ACC112 (cell line): ENCODE results near the gene CCDC106.

Experiments used
- H2AFZ ChIP-seq: fragments of 200-600 bp; sonication (generic); one replicate; pipeline ENCODE4 v1.6.0; 2017; ENCODE audit warnings: antibody characterized with exemption, low read length; ENCODE audit not compliant: unreplicated experiment
- H3K27ac ChIP-seq: fragments of 200-600 bp; sonication (generic); 2 replicates; pipeline ENCODE4 v1.5.1; 2014; ENCODE audit warnings: low read depth, mild to moderate bottlenecking, antibody characterized with exemption, low read length, moderate library complexity
- H3K27me3 ChIP-seq: fragments of 200-600 bp; sonication (generic); 2 replicates; pipeline ENCODE4 v1.6.1; 2014; ENCODE audit warnings: mild to moderate bottlenecking, antibody characterized with exemption, low read length, moderate library complexity, mixed read lengths; ENCODE audit not compliant: insufficient read depth
- H3K36me3 ChIP-seq: fragments of 200-600 bp; sonication (generic); 2 replicates; pipeline ENCODE4 v1.6.1; 2016; ENCODE audit warnings: mild to moderate bottlenecking, antibody characterized with exemption, low read length, moderate library complexity, mixed read lengths; ENCODE audit not compliant: insufficient read depth
- H3K4me1 ChIP-seq: fragments of 200-600 bp; sonication (generic); one replicate; pipeline ENCODE4 v1.6.1; 2016; ENCODE audit warnings: low read length, mixed read lengths; ENCODE audit not compliant: insufficient read depth, unreplicated experiment, control insufficient read depth
- H3K4me3 ChIP-seq: fragments of 200-600 bp; sonication (generic); 2 replicates; pipeline ENCODE4 v1.5.1; 2014; ENCODE audit warnings: mild to moderate bottlenecking, low read depth, low read length
- H3K79me2 ChIP-seq: fragments of 200-600 bp; sonication (generic); one replicate; pipeline ENCODE4 v1.6.0; 2016; ENCODE audit warnings: low read length; ENCODE audit not compliant: control insufficient read depth, unreplicated experiment, insufficient read depth

CCDC106 gene

DNA sequence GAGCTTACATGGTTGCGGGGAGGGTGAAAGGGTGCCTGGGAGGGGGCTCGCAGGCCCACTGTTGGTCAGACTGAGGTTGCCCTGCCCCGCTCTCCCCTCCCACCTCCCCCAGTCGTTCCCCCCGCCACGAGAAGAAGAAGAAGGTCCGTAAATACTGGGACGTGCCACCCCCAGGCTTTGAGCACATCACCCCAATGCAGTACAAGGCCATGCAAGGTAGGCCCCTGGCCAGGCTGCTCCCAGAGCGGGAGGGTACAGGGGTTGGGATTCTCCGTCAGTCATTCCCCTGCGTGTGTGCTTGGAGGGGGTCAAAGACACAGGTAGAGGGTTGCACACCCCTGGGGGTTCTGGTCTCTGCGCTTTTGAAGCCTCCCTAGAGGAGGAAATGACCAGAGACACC is 12.4 kb downstream of the CCDC106 start:
- no peak overlapping the region for H2AFZ ChIP-seq
- H3K27me3 ChIP-seq = no peaks in the 10 kb centered on the region
- H3K27ac ChIP-seq = no peak overlapping the region
- peaks cover 23% of the 10 kb centered on the region for H3K4me1 ChIP-seq
- peaks cover 78% of the 10 kb centered on the region for H3K79me2 ChIP-seq
- H3K4me3 ChIP-seq = no peak overlapping the region
- H3K36me3 ChIP-seq = no peaks in the 10 kb centered on the region; the same call in 1 of the 2 replicates

DNA sequence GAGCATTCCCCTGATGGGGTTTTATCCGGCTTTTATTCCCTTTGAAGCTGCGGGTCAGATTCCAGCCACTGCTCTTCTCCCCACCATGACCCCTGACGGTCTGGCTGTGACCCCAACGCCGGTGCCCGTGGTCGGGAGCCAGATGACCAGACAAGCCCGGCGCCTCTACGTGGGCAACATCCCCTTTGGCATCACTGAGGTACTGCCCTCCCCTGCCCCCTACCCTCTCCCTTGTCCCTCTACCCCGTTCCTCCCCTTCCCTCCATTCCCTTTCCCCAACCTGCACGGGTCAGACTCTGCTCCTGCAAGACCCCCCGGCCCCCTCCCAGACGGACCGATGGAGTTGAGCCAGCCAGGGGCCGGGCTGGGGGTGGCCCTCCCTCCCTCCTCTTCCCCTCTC is 13.0 kb downstream of the CCDC106 start:
- H3K4me3 ChIP-seq = no peak overlapping the region
- peaks cover 75% of the 10 kb centered on the region for H3K79me2 ChIP-seq
- no peak overlapping the region for H2AFZ ChIP-seq
- H3K4me1 ChIP-seq = peaks cover 23% of the 10 kb centered on the region
- no peaks in the 10 kb centered on the region; the same call in 1 of the 2 replicates for H3K36me3 ChIP-seq
- no peak overlapping the region for H3K27ac ChIP-seq
- H3K27me3 ChIP-seq = no peaks in the 10 kb centered on the region

DNA sequence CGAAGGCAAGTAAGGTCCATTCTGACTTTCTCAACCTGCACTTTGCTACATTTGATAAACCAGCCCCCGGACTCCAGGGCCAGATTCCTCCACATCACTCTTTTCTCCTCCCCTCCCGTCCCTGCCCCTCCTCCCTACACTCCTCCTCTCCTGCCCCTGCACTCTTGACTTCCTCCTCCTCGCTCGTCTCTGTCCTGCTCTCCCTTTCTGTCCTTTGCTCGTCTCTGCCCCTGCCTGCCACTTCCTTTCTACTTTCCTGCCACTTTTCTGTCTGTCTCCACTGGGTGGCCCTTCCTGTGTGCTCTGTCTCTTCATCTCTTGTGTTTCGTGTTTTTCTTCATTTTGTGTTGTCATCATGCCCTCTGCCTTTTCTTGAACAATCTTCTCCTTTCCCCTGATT is 13.8 kb downstream of the CCDC106 start:
- no peak overlapping the region for H3K27ac ChIP-seq
- H2AFZ ChIP-seq = no peak overlapping the region
- H3K4me1 ChIP-seq = peaks cover 19% of the 10 kb centered on the region
- H3K27me3 ChIP-seq = no peaks in the 10 kb centered on the region
- peaks cover 2% of the 10 kb centered on the region; the same call in 1 of the 2 replicates for H3K36me3 ChIP-seq
- H3K79me2 ChIP-seq = peaks cover 73% of the 10 kb centered on the region
- H3K4me3 ChIP-seq = no peak overlapping the region

DNA sequence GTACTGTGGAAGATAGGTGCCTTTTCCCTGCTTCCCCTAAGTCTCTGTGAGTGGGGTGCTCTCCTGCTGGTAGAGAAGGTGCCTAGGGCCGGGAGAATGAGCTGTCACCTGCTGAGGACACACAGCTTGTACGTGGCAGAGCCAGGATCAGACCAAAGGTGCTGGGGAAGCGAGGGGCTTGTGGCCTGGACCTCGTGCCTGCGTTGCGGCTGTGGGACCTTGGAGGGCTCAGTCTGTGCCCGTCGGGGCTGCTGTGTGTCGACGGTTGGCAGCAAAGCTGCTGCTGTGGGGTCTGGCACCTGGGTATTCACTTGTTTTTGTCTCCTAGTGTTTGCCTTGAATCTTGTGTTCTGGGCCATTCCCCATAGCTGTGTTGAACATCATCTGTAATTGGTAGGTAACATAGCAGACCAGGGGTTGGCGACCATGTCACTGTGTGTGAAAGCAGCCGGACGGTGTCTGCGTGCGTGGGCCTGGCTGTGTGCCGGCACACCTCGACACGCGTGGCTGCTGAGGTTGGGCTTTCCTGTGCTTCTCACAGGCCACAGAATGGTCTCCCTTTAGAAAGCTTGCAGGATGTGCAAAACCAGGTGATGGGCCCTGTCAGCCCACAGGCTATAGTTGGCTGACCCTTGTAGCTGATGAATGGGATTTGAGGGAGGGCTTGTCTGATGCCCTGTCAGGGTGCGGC is 16.0 kb downstream of the CCDC106 start:
- peaks cover 2% of the 10 kb centered on the region; the same call in 1 of the 2 replicates for H3K36me3 ChIP-seq

DNA sequence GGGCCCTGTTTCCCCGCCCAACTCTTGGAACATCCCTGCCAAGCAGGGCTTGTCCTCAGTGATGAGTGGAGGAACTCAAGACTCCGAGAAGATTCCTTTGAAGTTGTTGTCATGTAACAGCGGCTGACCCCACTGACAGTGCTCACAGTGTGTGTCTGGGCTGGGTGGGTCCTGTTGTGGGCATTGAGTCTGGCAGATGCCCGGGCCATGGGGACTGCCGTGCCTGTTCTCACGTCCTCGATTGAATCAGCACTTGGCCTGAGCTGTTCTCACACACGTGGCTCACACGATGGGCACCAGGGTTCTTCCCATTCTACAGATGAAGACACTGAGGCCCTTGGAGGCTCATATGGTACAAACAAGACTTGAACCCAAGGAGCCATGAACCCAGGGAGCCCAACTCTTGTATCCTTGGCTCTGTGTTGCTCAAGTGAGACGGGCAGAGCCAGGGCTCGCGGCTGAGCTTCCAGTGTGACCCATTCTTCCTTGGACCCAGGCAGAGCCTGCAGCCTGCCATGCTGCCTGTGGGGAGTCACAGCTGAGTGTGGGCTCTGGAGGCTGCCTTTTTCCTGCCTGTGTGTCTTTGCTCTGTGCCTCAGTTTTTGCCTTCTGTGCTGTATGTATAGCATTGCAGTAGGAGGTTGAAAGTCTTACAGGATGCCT is 18.5 kb downstream of the CCDC106 start:
- H3K36me3 ChIP-seq = peaks cover 2% of the 10 kb centered on the region; the same call in 1 of the 2 replicates
- no peak overlapping the region for H3K27ac ChIP-seq
- no peaks in the 10 kb centered on the region for H3K27me3 ChIP-seq
- no peak overlapping the region for H3K4me3 ChIP-seq
- H3K4me1 ChIP-seq = peaks cover 3% of the 10 kb centered on the region
- no peak overlapping the region for H2AFZ ChIP-seq
- H3K79me2 ChIP-seq = peaks cover 38% of the 10 kb centered on the region

More for the DNA sequence above, 16.0 kb downstream of the CCDC106 start:
- Histone ChIP-seq H2AFZ (no peak overlapping the region), H3K27me3 (no peaks in the 10 kb centered on the region), H3K27ac (no peak overlapping the region), H3K4me3 (no peak overlapping the region), H3K79me2 (peaks cover 52% of the 10 kb centered on the region), H3K4me1 (peaks cover 1% of the 10 kb centered on the region)

DNA sequence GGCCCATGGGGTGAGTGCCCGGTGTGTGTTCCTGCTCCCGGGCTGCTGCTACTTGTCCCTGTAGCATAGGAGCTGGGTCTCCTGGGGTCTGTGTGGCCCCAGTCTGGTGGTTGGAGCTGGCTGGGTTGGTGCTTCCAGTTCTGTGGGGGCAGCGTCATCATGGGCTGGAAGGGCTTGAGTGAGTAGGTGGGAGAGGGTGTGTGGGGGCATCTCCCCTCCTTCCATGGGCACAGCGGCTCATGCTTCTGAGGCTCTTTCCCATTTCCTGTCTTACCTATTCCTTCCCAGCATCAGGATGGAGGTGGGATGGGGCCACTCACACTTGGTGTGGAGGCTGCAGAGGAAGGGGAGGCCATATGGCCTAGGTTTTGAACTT is 19.0 kb downstream of the CCDC106 start:
- Histone ChIP-seq H3K79me2 (peaks cover 34% of the 10 kb centered on the region), H2AFZ (no peak overlapping the region), H3K27me3 (no peaks in the 10 kb centered on the region), H3K4me3 (no peak overlapping the region), H3K36me3 (peaks cover 2% of the 10 kb centered on the region; the same call in 1 of the 2 replicates), H3K4me1 (peaks cover 8% of the 10 kb centered on the region), H3K27ac (no peak overlapping the region)

DNA sequence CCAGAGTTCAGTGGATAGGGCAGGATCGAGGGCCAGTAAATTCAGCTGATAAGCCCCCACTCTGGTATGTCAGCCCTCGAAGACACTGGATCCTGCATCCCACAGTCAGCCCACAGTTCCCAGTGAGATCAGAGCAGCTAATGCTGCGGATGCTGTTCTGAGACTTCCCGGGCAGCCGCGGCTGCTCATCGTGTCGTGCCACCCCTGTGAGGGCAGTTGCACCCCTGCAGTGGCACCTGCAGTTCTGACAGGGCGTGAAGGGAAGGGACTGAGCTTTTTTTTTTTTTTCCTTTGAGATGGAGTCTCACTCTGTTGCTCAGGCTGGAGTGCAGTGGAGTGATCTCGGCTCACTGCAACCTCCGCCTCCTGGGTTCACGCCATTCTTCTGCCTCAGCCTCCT is 19.5 kb downstream of the CCDC106 start:
- Histone ChIP-seq H3K79me2 (peaks cover 34% of the 10 kb centered on the region), H3K27me3 (no peaks in the 10 kb centered on the region), H2AFZ (no peak overlapping the region), H3K4me3 (no peak overlapping the region), H3K36me3 (peaks cover 2% of the 10 kb centered on the region; the same call in 1 of the 2 replicates), H3K27ac (no peak overlapping the region), H3K4me1 (peaks cover 13% of the 10 kb centered on the region)

DNA sequence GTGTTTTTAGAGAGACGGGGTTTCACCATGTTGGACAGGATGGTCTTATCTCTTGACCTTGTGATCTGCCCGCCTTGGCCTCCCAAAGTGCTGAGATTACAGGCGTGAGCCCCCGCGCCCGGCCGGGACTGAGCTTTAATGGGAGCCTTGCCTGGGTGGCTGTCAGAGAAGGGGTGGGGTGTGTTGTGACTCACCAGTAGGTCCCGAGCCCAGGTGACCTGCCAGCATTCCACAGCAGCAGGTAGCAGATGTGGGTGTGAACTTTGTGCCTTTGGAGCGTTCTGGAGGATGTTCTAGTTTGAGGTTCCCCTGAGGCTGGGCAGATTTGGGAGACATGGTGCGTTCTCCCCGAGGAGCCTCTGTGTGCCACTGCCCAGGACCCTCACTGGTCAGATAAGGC is 19.9 kb downstream of the CCDC106 start:
- H3K4me1 ChIP-seq = peaks cover 13% of the 10 kb centered on the region

DNA sequence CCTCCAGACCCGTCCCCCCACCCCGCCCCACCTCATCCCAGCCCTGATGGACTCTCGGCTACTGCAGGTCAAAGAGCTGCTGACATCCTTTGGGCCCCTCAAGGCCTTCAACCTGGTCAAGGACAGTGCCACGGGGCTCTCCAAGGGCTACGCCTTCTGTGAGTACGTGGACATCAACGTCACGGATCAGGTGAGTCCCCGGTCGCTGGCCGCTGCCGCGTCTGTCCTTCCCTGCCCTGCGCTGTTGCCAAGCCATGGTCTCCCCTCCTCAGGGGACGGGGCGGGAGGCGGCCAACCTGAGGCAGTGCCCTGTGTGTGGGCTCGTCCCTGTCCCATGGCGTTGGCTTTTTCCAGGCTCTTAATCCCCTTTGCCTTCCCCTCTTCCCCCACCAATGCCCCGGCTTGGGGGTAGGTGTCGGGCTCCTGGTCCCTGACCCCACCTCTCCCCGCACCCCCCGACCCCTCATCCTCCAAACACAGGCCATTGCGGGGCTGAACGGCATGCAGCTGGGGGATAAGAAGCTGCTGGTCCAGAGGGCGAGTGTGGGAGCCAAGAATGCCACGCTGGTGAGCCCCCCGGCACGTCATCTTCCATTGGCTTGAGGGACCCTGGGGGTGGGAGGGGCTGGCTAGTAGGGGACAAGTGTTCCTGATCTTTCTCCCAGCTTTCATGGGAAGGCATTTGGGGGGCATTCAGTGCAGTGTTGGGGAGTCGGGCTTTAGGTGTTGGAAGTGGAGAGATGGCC is 20.8 kb downstream of the CCDC106 start:
- H2AFZ ChIP-seq = no peak overlapping the region
- no peaks in the 10 kb centered on the region for H3K27me3 ChIP-seq
- no peak overlapping the region for H3K4me3 ChIP-seq
- H3K27ac ChIP-seq = no peak overlapping the region
- H3K79me2 ChIP-seq = peaks cover 29% of the 10 kb centered on the region
- peaks cover 16% of the 10 kb centered on the region for H3K4me1 ChIP-seq
- H3K36me3 ChIP-seq = peaks cover 2% of the 10 kb centered on the region; the same call in 1 of the 2 replicates

More for the DNA sequence above, 19.9 kb downstream of the CCDC106 start:
- peaks cover 2% of the 10 kb centered on the region; the same call in 1 of the 2 replicates for H3K36me3 ChIP-seq
- no peak overlapping the region for H3K27ac ChIP-seq
- no peak overlapping the region for H3K4me3 ChIP-seq
- H3K27me3 ChIP-seq = no peaks in the 10 kb centered on the region
- peaks cover 30% of the 10 kb centered on the region for H3K79me2 ChIP-seq
- no peak overlapping the region for H2AFZ ChIP-seq

DNA sequence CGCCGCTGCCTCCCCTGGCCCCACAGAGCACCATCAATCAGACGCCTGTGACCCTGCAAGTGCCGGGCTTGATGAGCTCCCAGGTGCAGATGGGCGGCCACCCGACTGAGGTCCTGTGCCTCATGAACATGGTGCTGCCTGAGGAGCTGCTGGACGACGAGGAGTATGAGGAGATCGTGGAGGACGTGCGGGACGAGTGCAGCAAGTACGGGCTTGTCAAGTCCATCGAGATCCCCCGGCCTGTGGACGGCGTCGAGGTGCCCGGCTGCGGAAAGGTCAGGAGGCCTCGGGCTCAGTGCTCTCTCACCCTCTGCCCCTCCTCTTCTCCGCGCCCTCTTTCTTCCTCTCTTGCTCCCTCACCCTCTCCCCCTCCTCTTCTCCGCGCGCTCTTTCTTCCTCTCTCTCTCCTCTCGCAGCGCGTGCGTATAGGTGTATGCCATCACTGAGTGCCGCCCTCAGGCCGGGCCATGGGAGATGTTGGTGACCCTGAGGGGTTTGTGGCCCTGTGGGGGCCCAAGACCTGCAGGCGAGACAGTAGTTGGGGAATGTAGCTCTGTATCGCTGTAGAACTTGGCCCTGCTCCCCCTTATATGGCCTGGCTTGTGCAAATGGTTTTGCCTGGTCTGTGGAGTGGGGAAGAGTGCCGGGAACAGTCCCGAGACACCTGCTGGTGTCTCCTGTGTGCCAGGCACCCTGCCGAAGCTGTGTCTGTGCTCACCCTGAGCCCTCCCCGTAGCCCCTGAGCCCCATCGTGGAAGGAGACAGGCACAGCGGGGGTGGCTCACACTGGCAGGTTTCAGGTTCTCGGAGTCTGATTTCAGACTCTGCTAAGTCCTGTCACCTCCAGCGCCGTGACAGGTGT is 21.6 kb downstream of the CCDC106 start:
- H3K79me2 ChIP-seq = peaks cover 31% of the 10 kb centered on the region
- peaks cover 2% of the 10 kb centered on the region; the same call in 1 of the 2 replicates for H3K36me3 ChIP-seq
- no peak overlapping the region for H3K27ac ChIP-seq
- H3K4me1 ChIP-seq = peaks cover 20% of the 10 kb centered on the region
- H3K4me3 ChIP-seq = no peak overlapping the region
- H2AFZ ChIP-seq = no peak overlapping the region
- H3K27me3 ChIP-seq = no peaks in the 10 kb centered on the region
